ENCODE results near the gene FNBP1.
"Not testable (repeated sequence)": the region's sequence is repeated elsewhere in the genome, so short reads cannot be mapped to it uniquely, and the experiment has no call there.

GRCh38 chr9:129980224-129980623 lies 62.8 kb downstream of the FNBP1 start:
- TF ChIP-seq, protein P1, sequence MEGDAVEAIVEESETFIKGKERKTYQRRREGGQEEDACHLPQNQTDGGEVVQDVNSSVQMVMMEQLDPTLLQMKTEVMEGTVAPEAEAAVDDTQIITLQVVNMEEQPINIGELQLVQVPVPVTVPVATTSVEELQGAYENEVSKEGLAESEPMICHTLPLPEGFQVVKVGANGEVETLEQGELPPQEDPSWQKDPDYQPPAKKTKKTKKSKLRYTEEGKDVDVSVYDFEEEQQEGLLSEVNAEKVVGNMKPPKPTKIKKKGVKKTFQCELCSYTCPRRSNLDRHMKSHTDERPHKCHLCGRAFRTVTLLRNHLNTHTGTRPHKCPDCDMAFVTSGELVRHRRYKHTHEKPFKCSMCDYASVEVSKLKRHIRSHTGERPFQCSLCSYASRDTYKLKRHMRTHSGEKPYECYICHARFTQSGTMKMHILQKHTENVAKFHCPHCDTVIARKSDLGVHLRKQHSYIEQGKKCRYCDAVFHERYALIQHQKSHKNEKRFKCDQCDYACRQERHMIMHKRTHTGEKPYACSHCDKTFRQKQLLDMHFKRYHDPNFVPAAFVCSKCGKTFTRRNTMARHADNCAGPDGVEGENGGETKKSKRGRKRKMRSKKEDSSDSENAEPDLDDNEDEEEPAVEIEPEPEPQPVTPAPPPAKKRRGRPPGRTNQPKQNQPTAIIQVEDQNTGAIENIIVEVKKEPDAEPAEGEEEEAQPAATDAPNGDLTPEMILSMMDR (conservative IDR thresholded peaks at IDR 0.05; ENCODE audit: low read length): not testable (repeated sequence)
- TF ChIP-seq EZH2phosphoT487 (IDR thresholded peaks at IDR 0.05; ENCODE audit: borderline replicate concordance): not testable (repeated sequence)

Data from Loucy (cell line).